Measurements from ENCODE around the gene MFAP3. TPM values are rescaled to one million over a fixed set of nuclear protein-coding genes. Genes with fewer than 3 reads are reported as not detected.

MFAP3 gene
- total and polyA plus RNA-seq, 7 donors, result 8.2 to 45.5 (median 23.0) TPM

DNA sequence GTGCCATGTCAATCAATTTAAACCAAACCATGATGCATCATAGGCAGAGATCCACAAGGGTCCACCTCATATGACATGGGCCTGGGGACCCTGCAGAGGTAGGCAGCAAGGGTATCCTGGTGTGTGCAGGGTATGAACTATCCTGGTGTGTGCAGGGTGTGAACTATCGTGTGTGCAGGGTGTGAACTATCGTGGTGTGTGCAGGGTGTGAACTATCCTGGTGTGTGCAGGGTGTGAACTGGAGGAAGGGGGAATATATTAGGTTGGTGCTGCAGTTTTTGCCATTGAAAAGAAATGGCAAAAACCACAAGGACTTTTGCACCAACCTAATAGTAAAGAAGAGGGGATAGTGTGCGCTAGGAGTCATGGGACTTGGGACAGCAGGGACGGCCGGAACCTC, 50.0 kb downstream of the MFAP3 start:
- peaks cover 13% of the 10 kb centered on the region for H3K4me1 ChIP-seq
- intact Hi-C loops (cut with DNase I), result no loop called here
- H3K4me3 ChIP-seq, result no peak overlapping the region
- ATAC-seq, result no peak
- WGBS, 3 donors, result 95 to 97% (median 97%) methylated on average over 5 of the region's 5 CpGs
- no peaks in the 10 kb centered on the region for H3K36me3 ChIP-seq (ENCODE audit: insufficient read depth in 1 of 2, low read depth in 1 of 2)
- no peaks in the 10 kb centered on the region for H3K27me3 ChIP-seq (ENCODE audit: insufficient read depth in 3 of 3, low read length in 2 of 3)
- H3K9me3 ChIP-seq, result no peaks in the 10 kb centered on the region
- no peak overlapping the region for H3K27ac ChIP-seq
- no peak for DNase-seq
- TF ChIP-seq, protein P1, sequence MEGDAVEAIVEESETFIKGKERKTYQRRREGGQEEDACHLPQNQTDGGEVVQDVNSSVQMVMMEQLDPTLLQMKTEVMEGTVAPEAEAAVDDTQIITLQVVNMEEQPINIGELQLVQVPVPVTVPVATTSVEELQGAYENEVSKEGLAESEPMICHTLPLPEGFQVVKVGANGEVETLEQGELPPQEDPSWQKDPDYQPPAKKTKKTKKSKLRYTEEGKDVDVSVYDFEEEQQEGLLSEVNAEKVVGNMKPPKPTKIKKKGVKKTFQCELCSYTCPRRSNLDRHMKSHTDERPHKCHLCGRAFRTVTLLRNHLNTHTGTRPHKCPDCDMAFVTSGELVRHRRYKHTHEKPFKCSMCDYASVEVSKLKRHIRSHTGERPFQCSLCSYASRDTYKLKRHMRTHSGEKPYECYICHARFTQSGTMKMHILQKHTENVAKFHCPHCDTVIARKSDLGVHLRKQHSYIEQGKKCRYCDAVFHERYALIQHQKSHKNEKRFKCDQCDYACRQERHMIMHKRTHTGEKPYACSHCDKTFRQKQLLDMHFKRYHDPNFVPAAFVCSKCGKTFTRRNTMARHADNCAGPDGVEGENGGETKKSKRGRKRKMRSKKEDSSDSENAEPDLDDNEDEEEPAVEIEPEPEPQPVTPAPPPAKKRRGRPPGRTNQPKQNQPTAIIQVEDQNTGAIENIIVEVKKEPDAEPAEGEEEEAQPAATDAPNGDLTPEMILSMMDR (IDR thresholded peaks at IDR 0.05), result no peak

DNA sequence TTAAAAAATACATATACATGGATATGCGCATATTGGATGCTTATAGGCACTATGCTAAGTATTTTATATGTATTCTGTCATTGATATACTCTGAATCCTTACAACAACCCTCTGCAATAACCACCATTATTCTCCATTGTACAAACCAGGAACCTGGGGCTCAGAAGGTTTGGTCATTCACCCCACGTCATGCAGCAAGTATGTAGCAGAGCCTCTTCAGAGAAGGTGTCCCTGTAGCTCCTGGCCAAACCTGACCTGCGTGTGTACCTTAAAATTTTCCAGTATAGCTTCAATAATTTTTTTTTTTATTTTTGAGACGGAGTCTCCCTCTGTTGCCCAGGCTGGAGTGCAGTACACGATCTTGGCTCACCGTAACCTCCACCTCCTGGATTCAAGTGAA, 51.9 kb downstream of the MFAP3 start:
- Histone ChIP-seq H3K4me3 (no peak overlapping the region), H3K4me1 (peaks cover 13% of the 10 kb centered on the region), H3K27ac (no peak overlapping the region), H3K9me3 (no peaks in the 10 kb centered on the region), H3K27me3 (ENCODE audit: insufficient read depth in 3 of 3, low read length in 2 of 3) (no peaks in the 10 kb centered on the region), H3K36me3 (ENCODE audit: insufficient read depth in 1 of 2, low read depth in 1 of 2) (no peaks in the 10 kb centered on the region)
- ATAC-seq, result no peak
- TF ChIP-seq, protein P1 (IDR thresholded peaks at IDR 0.05), result no peak
- no peak for DNase-seq
- 95 to 97% (median 95%) methylated on average over 6 of the region's 6 CpGs for WGBS, 3 donors
- intact Hi-C loops (cut with DNase I), result no loop called here

DNA sequence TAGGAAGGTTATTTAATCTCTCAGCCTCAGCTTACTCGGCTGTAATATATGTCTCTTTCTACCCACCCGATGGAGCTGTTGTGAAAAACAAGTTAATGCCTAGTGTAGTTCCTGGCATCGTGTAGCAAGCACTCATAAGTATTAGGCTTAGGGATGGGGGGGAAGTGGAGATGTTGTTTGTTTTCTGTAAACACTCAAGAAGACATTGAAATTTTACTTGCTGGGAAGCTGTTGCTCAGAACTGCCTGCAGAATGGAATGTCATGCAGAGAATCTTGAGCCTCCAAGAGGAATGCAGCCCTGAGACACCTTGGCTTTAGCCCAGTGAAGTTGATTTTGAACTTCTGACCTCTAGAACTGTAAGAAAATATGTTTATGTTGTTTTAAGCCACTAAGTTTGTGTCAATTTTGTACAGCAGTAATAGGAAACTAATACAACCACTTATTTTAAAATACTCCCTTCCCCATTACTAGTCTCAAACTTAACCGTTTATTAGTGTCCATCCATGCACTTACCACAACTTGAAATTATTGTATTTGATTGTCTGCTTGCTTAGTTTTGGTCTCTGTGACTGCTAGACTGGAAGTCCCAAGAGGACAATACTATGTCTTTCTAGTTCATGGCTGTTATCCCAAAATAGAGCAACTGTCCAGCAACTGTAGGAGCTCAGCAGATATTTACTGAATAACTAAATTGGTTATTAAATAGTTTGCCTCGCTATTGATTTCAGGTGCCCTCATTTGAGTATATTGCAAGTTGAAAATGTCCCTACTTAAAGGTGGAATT, 53.8 kb downstream of the MFAP3 start:
- Histone ChIP-seq H3K27me3 (ENCODE audit: insufficient read depth in 3 of 3, low read length in 2 of 3) (no peaks in the 10 kb centered on the region), H3K27ac (no peak overlapping the region), H3K36me3 (ENCODE audit: insufficient read depth in 1 of 2, low read depth in 1 of 2) (no peaks in the 10 kb centered on the region), H3K4me1 (peaks cover 13% of the 10 kb centered on the region), H3K9me3 (no peaks in the 10 kb centered on the region), H3K4me3 (no peak overlapping the region)
- WGBS, 3 donors, result 26 to 33% (median 26%) methylated on average over 5 of the region's 5 CpGs
- ATAC-seq, result peak in 1 of 4 donors; percentile 37
- intact Hi-C loops (cut with DNase I), result no loop called here
- DNase-seq, result no peak
- TF ChIP-seq, protein P1 (IDR thresholded peaks at IDR 0.05), result no peak

DNA sequence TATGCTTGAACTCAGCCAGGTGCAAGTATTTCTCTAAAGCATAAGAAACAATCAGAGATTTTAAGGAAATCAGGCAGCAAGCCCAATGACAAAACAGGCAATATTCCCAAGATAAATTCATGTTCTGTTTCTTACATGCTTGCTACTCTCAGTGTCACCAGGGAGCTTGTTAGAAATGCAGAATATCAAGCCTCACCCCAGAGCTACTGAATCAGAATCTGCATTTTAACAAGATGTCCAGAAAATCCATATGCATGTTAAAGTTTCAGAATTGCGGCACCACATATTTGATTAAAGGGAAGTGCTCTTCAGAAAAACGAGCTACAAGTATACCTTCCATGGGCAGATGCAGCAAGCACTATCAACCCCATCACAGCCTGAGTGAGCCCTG, 54.4 kb downstream of the MFAP3 start:
- no peaks in the 10 kb centered on the region for H3K36me3 ChIP-seq (ENCODE audit: insufficient read depth in 1 of 2, low read depth in 1 of 2)
- H3K9me3 ChIP-seq, result no peaks in the 10 kb centered on the region
- DNase-seq (no peak), ATAC-seq (no peak)
- H3K4me3 ChIP-seq, result no peak overlapping the region
- intact Hi-C loops (cut with DNase I), result no loop called here
- H3K27me3 ChIP-seq (ENCODE audit: insufficient read depth in 3 of 3, low read length in 2 of 3), result no peaks in the 10 kb centered on the region
- peaks cover 13% of the 10 kb centered on the region for H3K4me1 ChIP-seq
- H3K27ac ChIP-seq, result no peak overlapping the region
- WGBS, 3 donors, result 61 to 77% (median 76%) methylated on average over 2 of the region's 2 CpGs
- TF ChIP-seq, protein P1 (IDR thresholded peaks at IDR 0.05), result no peak

DNA sequence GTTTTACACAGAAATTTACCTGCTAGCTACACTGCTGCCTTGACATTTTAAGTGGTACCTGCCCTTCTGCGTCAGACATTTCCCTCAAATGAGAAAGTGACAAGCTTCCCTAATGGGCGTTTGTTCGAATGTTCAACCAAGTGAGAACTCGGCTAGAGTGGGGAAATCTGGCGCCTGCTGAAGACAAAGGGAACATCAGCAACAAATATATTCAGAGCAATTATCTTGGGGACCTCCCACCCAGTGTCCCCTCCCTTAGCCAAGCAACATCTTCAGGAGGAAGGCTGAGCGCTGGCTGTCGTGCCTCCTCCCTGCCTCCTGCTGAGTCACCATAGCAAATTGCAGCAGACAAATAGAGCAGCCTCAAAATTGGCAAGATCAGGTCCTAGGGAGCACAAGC, 57.1 kb downstream of the MFAP3 start:
- no peaks in the 10 kb centered on the region for H3K27me3 ChIP-seq (ENCODE audit: insufficient read depth in 3 of 3, low read length in 2 of 3)
- H3K27ac ChIP-seq, result no peak overlapping the region
- no peaks in the 10 kb centered on the region for H3K36me3 ChIP-seq (ENCODE audit: insufficient read depth in 1 of 2, low read depth in 1 of 2)
- intact Hi-C loops (cut with DNase I), result no loop called here
- peaks cover 13% of the 10 kb centered on the region for H3K4me1 ChIP-seq
- TF ChIP-seq, protein P1 (IDR thresholded peaks at IDR 0.05), result no peak
- H3K4me3 ChIP-seq, result no peak overlapping the region
- DNase-seq, result no peak
- 68 to 76% (median 74%) methylated on average over 7 of the region's 7 CpGs for WGBS, 3 donors
- ATAC-seq, result no peak
- no peaks in the 10 kb centered on the region for H3K9me3 ChIP-seq
